Activated CD4-positive, alpha-beta T cell treated with anti-CD3 and anti-CD28 coated beads, Interleukin-2, amount 50 U/mL, for 48 hours (primary cell): ENCODE data around the gene MUSTN1.

Experiments
- DNase-seq, 2 experiments: peaks; one replicate each; pipeline ENCODE4 v3.0.0-alpha.2; 2020

Gene MUSTN1

DNA sequence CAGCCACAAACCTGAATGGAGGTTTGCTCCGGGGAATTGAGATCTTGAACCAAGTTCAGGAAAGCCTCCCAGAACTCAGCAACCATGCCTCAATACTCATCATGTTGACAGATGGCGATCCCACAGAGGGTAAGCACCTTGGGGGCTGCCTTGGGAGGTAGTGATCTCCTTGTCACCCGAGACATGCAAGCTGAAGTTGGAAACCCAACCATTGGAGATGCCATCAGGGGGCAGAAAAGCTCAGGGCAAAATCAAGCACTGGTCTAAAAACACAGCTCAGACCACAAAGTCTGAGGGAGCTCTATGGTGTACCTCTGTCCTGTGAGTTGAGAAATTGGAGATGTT is 51.6 kb downstream of the MUSTN1 start:
- DNase-seq, result no peak
